HG03439 (cell line): ENCODE data around the gene LRCH1.

ENCODE experiments used
- ATAC-seq: cut with Tn5 transposase; IDR thresholded peaks from one replicate; pipeline ENCODE4 v1.9.1; 2021; ENCODE audit warnings: mild to moderate bottlenecking, moderate library complexity; ENCODE audit not compliant: unreplicated experiment

Gene LRCH1

GRCh38 chr13:46683676-46684260, 130.8 kb downstream of the LRCH1 start:
- no peak for ATAC-seq

GRCh38 chr13:46684287-46685001, 131.5 kb downstream of the LRCH1 start:
- ATAC-seq: no peak

GRCh38 chr13:46685006-46685730, 132.2 kb downstream of the LRCH1 start:
- ATAC-seq: no peak

GRCh38 chr13:46686171-46686570, 133.2 kb downstream of the LRCH1 start:
- no peak for ATAC-seq

GRCh38 chr13:46687810-46688209, 134.8 kb downstream of the LRCH1 start:
- ATAC-seq: peak; percentile 53

- no peak for ATAC-seq
Measured at GRCh38 chr13:46688306-46688705, 135.3 kb downstream of the LRCH1 start.

- ATAC-seq: no peak
Measured at GRCh38 chr13:46698014-46698413, 145.0 kb downstream of the LRCH1 start.

- ATAC-seq: no peak
Measured at GRCh38 chr13:46698910-46699460, 146.0 kb downstream of the LRCH1 start.

- ATAC-seq: no peak
Measured at GRCh38 chr13:46712524-46712923, 159.6 kb downstream of the LRCH1 start.

GRCh38 chr13:46715363-46715762, 162.4 kb downstream of the LRCH1 start:
- ATAC-seq: no peak

- no peak for ATAC-seq
Measured at GRCh38 chr13:46716821-46717220, 163.9 kb downstream of the LRCH1 start.

- ATAC-seq: no peak
Measured at GRCh38 chr13:46717275-46717674, 164.3 kb downstream of the LRCH1 start.

- ATAC-seq: no peak
Measured at GRCh38 chr13:46717856-46718255, 164.9 kb downstream of the LRCH1 start.

GRCh38 chr13:46720189-46720588, 167.2 kb downstream of the LRCH1 start:
- peak; percentile 63 for ATAC-seq

- ATAC-seq: no peak
Measured at GRCh38 chr13:46721054-46721453, 168.1 kb downstream of the LRCH1 start.

GRCh38 chr13:46726347-46726746, 173.4 kb downstream of the LRCH1 start:
- ATAC-seq: no peak

- no peak for ATAC-seq
Measured at GRCh38 chr13:46728777-46729176, 175.8 kb downstream of the LRCH1 start.

GRCh38 chr13:46731535-46731934, 178.6 kb downstream of the LRCH1 start:
- ATAC-seq: no peak

GRCh38 chr13:46735425-46735824, 182.5 kb downstream of the LRCH1 start:
- ATAC-seq: no peak

GRCh38 chr13:46736541-46737310, 183.8 kb downstream of the LRCH1 start:
- ATAC-seq: no peak

GRCh38 chr13:46738055-46738454, 185.1 kb downstream of the LRCH1 start:
- ATAC-seq: no peak
